HUES64 (cell line): ENCODE measurements around the gene LOXL3.

Experiments
- H3K27ac ChIP-seq: 2 replicates; pipeline ENCODE4 v1.7.0; 2013; ENCODE audit warnings: low read depth, low read length, inconsistent platforms
- H3K27me3 ChIP-seq: 2 replicates; pipeline ENCODE4 v1.6.1; 2013; ENCODE audit warnings: mild to moderate bottlenecking, low read length; ENCODE audit not compliant: insufficient read depth
- H3K36me3 ChIP-seq: 2 replicates; pipeline ENCODE4 v1.6.1; 2013; ENCODE audit warnings: mild to moderate bottlenecking, low read length; ENCODE audit not compliant: insufficient read depth
- H3K4me1 ChIP-seq: 2 replicates; pipeline ENCODE4 v1.6.1; 2013; ENCODE audit warnings: mild to moderate bottlenecking, low read length, moderate library complexity; ENCODE audit not compliant: insufficient read depth
- H3K4me3 ChIP-seq: 2 replicates; pipeline ENCODE4 v1.5.1; 2013; ENCODE audit warnings: mild to moderate bottlenecking, low read length, moderate library complexity
- H3K9ac ChIP-seq: 2 replicates; pipeline ENCODE4 v1.6.1; 2013; ENCODE audit warnings: mild to moderate bottlenecking, low read depth, low read length
- H3K9me3 ChIP-seq: 2 replicates; pipeline ENCODE4 v1.6.1; 2013; ENCODE audit warnings: low read depth, low read length; ENCODE audit not compliant: insufficient read depth
- WGBS: fragments of 150-250, 120-280 bp; methylation state at CpG from one replicate; pipeline ENCODE4 v1.1.7; 2013; ENCODE audit warnings: missing lambda C conversion rate; 5-methylcytosine and 5-hydroxymethylcytosine counted together

Gene LOXL3

DNA sequence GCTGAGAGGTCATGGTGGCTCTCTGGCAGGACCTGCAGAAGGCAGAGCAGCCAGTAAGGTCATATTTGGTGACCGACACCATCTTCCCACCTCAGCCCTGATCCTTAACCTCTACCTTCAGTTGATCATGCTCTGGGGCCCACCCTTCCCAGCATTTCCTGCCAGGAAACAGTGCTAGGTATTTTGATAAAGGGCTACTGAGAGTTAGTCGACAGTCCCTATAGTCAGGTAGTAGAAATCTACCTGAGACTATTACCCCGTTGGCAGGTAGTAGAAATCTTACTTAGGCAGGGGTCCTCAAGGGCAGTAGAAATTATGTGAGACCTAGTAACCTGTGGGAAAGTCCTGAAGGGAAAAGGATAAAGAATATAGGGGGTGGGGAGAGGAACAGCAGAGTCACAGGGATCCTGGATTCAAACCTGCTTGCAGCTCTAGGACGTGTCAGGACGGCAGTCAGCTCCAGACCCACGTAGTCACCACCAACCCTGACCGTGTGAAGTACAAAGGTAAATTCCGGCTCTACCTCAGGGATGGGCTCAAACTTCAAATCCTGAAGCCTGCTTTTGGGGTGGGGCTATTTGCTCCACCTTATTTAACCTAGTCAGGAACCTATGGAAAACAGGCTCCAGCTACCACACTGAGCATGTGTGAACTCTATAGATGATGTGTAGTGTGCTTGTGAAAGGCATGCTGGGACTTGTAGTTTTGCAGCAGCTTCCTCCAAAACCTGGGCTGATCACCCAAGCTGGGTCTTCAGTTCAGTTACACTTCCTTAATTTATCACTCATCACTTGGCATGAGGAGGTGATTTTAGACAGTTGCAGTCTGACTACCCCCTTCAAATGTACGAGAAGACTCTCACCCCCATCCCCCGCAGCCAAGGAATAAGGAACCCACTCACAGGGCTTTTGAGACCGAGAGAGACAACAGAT is 27.8 kb downstream of the LOXL3 start, which contains the start of gene DQX1:
Gene DQX1, minus strand, starts transcription at position 515 of the 932 bp plus-strand sequence. Its CDS starts 502 bp downstream, at position 13.
- Histone ChIP-seq H3K27ac (no peak within 1 kb of the TSS), H3K4me1 (peaks cover 4% of the 10 kb centered on the region; the same call in 1 of the 2 replicates), H3K27me3 (peaks cover 17% of the 10 kb centered on the region; the same call in 1 of the 2 replicates), H3K4me3 (no peak within 1 kb of the TSS), H3K9ac (no peak within 1 kb of the TSS), H3K9me3 (no peaks in the 10 kb centered on the region), H3K36me3 (peaks cover 21% of the 10 kb centered on the region)
- 93% methylated on average over 11 of the region's 11 CpGs for WGBS

DNA sequence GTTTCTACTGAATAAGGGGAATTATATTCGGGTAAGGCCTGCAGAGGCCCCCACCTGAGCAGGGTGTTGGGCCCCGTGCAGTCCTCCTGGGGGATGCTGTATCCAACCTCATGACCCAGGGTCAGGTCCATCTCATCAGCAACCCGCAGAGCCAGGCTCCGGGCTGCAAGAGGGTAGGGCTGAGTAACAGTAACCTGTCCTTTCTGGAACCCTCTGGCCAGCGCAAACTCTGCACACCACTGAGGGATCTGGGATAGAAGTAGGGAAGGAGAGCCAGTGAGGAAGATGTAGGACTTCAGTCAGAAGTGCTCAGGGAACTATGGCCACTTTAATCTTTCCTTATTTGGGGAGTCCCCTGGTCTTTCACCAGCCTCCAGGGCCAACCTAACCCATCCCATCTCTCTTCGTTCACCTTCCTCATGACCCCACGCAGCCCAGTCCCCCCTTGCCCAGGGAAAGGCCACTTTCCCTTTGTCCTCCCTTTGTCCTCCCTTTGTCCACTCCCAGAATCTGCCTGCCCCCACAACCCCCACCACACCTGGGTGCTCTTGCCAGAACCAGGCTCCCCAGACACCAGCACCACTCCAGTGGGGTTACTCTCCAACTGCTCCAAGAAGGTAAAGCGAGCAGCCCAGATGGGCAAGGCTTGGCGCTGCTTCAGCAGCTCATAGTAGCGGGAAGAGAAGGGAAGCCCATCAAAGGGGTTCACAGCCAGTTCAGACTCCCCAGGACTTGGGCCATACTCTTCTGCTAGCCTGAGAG is 28.6 kb downstream of the LOXL3 start:
- H3K27me3 ChIP-seq, result peaks cover 26% of the 10 kb centered on the region
- no peak overlapping the region for H3K27ac ChIP-seq
- no peak overlapping the region for H3K9ac ChIP-seq
- WGBS, result 91% methylated on average over 10 of the region's 10 CpGs
- peaks cover 4% of the 10 kb centered on the region; the same call in 1 of the 2 replicates for H3K4me1 ChIP-seq
- H3K9me3 ChIP-seq, result no peaks in the 10 kb centered on the region
- H3K36me3 ChIP-seq, result peaks cover 21% of the 10 kb centered on the region
- no peak overlapping the region for H3K4me3 ChIP-seq

DNA sequence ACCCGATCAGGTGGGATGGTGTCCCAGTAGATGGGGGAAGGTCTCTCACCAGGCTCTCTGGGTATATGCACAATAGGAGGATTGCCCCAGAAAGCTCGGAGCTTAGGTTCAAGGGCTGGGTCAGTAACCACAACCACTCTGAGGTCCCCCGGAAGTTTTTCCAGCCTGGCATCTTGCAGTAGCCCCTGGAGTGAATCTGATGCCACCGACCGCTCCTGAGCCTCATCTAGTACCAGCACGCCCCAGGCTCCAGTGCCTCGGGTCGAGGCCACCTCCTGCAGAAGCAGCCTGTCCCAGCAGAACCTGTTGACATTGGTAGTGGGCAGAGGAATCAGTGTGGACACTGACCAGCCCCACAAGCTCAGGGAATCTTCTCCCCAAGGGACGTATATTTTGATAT is 29.7 kb downstream of the LOXL3 start:
- Histone ChIP-seq H3K4me1 (peaks cover 4% of the 10 kb centered on the region; the same call in 1 of the 2 replicates), H3K27ac (no peak overlapping the region), H3K27me3 (peaks cover 37% of the 10 kb centered on the region), H3K9me3 (no peaks in the 10 kb centered on the region), H3K36me3 (peaks cover 21% of the 10 kb centered on the region), H3K9ac (no peak overlapping the region), H3K4me3 (no peak overlapping the region)
- WGBS, result 86% methylated on average over 9 of the region's 9 CpGs

DNA sequence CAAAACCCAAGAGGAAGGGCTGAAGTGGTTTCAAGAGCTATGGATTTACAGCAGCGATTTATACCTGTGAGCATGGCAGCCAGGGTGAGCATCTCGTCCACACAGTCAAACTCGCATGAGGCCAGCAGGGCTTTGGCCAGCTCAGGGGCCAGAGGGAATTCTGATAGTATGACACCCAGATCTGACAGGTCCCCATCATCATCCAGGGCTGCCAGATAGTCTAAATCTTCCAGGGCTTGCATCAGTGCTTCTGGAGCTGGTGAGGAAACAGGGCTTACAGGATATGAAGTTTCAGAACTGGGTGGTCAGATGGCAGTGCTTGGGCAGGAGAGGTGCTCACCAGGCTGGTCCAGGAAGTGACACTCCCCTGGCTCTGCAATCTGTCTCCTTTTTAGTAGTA is 31.2 kb downstream of the LOXL3 start:
- Histone ChIP-seq H3K9me3 (no peaks in the 10 kb centered on the region), H3K27ac (no peak overlapping the region), H3K27me3 (peaks cover 52% of the 10 kb centered on the region), H3K9ac (no peak overlapping the region), H3K4me1 (no peaks in the 10 kb centered on the region), H3K4me3 (no peak overlapping the region), H3K36me3 (peaks cover 13% of the 10 kb centered on the region)
- WGBS, result 86% methylated on average over 3 of the region's 3 CpGs

DNA sequence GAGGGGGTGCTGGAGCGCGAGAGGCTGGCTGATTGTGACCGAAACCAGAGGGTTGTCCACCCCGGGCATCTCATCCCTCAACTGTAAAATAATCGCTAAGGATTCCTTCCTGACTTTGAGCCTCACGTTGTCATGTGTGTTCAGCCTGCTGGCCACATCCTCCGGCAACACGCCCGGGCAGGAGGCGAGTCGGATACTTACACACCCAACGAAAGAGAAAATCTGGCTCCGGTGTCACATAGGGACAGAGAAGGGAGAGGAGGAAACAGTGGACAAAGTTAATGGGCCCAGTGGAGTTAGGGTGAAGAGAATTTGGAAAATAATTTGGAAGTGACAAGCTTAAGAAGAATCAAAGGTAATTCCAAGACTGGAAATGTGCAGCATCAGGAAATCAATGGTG is 37.1 kb downstream of the LOXL3 start:
- H3K36me3 ChIP-seq, result no peaks in the 10 kb centered on the region
- H3K27me3 ChIP-seq, result peaks cover 93% of the 10 kb centered on the region
- 0 out of 2 replicates have a peak, but pooled peaks cover 2% of the 10 kb centered on the region for H3K4me1 ChIP-seq
- no peak overlapping the region for H3K27ac ChIP-seq
- no peak overlapping the region for H3K9ac ChIP-seq
- WGBS, result 91% methylated on average over 13 of the region's 13 CpGs
- H3K4me3 ChIP-seq, result no peak overlapping the region
- H3K9me3 ChIP-seq, result peaks cover 6% of the 10 kb centered on the region; the same call in 1 of the 2 replicates

DNA sequence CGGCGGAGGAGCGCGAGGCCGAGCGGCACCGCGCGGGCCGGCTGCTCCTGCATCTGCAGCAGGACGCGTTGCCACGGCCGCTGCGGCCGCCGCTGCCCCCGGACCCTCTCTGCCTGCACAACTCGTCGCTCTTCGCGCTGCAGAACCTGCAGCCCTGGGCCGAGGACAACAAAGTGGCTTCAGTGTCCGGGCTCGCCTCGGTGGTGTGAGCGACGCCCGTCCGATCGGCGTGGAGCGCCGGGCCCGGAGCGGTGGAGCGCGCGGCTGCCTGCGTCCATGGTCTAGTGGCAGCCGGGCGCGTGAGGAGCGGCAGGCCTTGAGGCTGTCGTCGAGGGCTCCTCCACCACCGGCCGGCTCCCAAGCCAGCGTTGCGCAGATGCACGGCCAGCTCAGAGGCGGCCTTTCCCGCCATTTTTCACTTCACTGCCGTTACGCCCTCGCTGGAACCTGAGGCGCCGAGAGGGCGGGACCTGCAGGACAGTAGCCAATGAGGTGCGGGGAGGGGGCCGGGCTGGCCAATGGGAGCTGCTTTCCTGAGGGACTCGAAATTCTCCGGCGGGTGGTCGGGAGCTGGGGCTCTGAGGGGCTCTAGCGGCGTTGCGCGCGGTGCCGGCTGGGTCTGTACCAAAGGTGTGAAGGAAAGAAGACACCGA is 37.6 kb downstream of the LOXL3 start:
- H3K4me3 ChIP-seq, result peak overlapping the region; percentile 37
- peaks cover 6% of the 10 kb centered on the region; the same call in 1 of the 2 replicates for H3K9me3 ChIP-seq
- peaks cover 99% of the 10 kb centered on the region for H3K27me3 ChIP-seq
- 0 out of 2 replicates have a peak, but pooled peaks cover 2% of the 10 kb centered on the region for H3K4me1 ChIP-seq
- WGBS, result 7% methylated on average over 72 of the region's 72 CpGs
- H3K9ac ChIP-seq, result no peak overlapping the region
- no peak overlapping the region for H3K27ac ChIP-seq
- no peaks in the 10 kb centered on the region for H3K36me3 ChIP-seq

DNA sequence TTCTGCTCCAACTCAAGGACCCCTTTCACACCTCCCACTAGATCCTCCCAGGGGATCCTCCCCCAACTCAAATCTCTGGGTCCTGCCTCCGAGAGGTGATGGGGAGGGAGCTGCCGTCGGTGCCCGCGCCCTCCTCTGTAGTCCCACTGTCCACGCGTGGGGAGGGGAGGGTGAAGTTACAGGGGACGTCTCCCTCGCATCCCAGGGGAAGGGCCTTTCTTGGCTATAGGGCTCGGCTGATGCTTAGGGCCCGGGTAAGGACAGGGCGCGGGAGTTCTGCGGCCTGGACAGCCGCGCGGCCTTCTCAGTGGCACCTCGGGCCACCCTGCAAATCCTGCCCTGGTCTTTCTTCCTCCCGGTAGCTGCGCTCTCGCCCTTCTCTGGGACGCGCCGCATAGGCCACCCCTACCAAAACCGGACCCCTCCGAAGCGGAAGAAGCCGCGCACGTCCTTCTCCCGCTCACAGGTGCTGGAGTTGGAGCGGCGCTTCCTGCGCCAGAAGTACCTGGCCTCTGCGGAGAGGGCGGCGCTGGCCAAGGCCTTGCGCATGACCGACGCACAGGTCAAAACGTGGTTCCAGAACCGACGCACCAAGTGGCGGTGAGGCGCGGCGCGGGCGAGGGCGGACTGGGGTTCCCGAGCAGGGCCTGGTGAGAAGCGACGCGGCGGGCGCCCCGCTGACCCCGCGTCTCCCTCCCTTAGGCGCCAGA is 38.3 kb downstream of the LOXL3 start:
- no peak overlapping the region for H3K9ac ChIP-seq
- H3K36me3 ChIP-seq, result no peaks in the 10 kb centered on the region
- H3K9me3 ChIP-seq, result peaks cover 6% of the 10 kb centered on the region; the same call in 1 of the 2 replicates
- peaks cover 100% of the 10 kb centered on the region for H3K27me3 ChIP-seq
- 0 out of 2 replicates have a peak, but pooled peaks cover 2% of the 10 kb centered on the region for H3K4me1 ChIP-seq
- no peak overlapping the region for H3K27ac ChIP-seq
- WGBS, result 3% methylated on average over 60 of the region's 60 CpGs
- H3K4me3 ChIP-seq, result peak overlapping the region; percentile 37

DNA sequence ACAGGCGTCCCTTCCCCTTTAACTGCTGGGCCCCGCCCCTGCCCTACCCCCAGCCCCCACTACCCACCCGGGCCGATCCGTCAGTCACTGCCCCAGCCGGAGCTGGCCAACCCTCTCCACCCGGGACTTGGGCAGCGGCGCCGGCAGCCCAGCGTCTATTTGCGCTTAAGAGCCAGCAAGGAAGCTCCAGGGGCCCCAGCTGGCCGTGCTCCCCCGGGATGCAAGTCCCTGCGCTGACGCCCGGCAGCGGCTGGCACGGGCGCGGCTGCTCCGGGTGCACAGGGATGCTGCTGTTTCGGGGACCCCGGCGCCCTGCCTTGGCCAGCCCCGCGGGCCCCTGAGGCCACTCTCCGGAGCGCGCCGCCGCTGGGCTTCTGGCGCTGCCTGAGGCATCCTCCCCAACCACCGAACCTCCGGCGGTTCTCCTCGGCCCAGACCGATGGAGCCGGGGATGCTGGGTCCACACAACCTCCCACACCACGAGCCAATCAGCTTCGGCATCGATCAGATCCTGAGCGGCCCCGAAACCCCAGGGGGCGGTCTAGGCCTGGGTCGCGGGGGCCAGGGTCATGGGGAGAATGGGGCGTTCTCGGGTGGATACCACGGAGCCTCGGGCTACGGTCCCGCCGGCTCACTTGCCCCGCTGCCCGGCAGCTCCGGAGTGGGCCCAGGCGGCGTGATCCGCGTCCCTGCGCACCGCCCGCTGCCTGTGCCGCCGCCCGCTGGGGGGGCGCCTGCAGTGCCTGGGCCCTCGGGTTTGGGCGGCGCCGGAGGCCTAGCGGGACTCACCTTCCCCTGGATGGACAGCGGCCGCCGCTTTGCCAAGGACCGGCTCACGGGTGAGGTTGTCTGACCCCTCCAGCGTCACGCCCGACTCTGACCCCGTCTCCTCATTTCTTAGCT is 39.1 kb downstream of the LOXL3 start, which contains the start of gene TLX2:
Gene TLX2, plus strand, starts transcription at position 83 of the 903 bp plus-strand sequence. Its CDS starts 357 bp downstream, at position 440.
- Histone ChIP-seq H3K27me3 (peaks cover 100% of the 10 kb centered on the region), H3K4me3 (peak within 1 kb of the TSS; percentile 37), H3K36me3 (no peaks in the 10 kb centered on the region), H3K4me1 (0 out of 2 replicates have a peak, but pooled peaks cover 2% of the 10 kb centered on the region), H3K9me3 (peaks cover 6% of the 10 kb centered on the region; the same call in 1 of the 2 replicates), H3K9ac (no peak within 1 kb of the TSS), H3K27ac (no peak within 1 kb of the TSS)
- 3% methylated on average over 82 of the region's 82 CpGs for WGBS

DNA sequence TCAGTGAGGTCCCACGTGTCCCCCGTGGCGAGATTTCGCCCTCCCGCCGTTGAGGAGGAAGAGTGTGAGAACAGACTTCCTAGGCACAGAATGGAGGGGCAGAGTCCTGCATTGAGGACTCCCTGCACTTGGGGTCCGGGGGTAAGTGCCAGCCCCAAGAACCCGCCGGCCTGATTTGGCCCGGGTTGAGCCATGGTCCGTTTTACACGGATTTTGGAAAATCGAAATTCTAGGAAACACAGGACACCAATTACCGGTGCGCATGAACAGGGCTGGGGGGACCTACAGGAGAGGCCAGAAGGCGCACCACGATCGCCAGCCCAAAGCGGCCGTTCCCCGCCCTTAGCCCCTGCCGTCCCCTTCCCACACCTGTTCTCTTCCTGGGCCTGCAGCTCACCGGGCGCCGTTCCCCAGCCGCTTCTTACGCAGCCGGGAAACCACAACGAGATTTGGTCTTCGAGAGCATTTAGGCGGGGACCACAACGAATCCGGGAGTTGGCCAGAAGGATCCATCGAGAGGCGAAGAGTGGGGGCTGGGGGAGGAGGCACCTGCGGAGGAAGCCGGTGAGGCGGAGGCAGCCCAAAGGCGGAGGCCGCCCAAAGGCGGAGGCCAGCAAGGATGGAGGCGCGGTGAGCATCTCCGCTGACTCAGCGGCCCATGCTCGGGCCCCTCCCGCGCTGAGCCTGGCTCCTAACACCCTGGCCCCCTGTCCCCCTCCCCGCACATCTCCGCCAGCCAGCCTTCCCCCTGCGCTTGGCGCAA is 40.0 kb downstream of the LOXL3 start:
- Histone ChIP-seq H3K4me3 (peak overlapping the region; percentile 26), H3K27me3 (peaks cover 100% of the 10 kb centered on the region), H3K9me3 (peaks cover 6% of the 10 kb centered on the region; the same call in 1 of the 2 replicates), H3K4me1 (0 out of 2 replicates have a peak, but pooled peaks cover 3% of the 10 kb centered on the region), H3K27ac (no peak overlapping the region), H3K9ac (no peak overlapping the region), H3K36me3 (no peaks in the 10 kb centered on the region)
- WGBS, result 1% methylated on average over 52 of the region's 52 CpGs
